Activated T-helper 9 cell treated with anti-CD3 and anti-CD28 coated beads, Interleukin-2, amount 50 U/mL, for 16 hours (primary cell): ENCODE results near the gene NABP2.

Experiments used
- DNase-seq: peaks from one replicate; pipeline ENCODE4 v3.0.0-alpha.2; 2020; ENCODE audit warnings: low read depth

NABP2 gene

GRCh38 chr12:56278905-56279304 is 54.8 kb downstream of the NABP2 start:
- no peak for DNase-seq
